Nucleus accumbens (tissue), 56 donors: Measurements from ENCODE around the gene TMPRSS7.

Experiments used
- DNase-seq, 56 donors: peaks; one replicate each; lab custom pipeline; 2025; lab: John Stamatoyannopoulos, UW

TMPRSS7 gene, protein sequence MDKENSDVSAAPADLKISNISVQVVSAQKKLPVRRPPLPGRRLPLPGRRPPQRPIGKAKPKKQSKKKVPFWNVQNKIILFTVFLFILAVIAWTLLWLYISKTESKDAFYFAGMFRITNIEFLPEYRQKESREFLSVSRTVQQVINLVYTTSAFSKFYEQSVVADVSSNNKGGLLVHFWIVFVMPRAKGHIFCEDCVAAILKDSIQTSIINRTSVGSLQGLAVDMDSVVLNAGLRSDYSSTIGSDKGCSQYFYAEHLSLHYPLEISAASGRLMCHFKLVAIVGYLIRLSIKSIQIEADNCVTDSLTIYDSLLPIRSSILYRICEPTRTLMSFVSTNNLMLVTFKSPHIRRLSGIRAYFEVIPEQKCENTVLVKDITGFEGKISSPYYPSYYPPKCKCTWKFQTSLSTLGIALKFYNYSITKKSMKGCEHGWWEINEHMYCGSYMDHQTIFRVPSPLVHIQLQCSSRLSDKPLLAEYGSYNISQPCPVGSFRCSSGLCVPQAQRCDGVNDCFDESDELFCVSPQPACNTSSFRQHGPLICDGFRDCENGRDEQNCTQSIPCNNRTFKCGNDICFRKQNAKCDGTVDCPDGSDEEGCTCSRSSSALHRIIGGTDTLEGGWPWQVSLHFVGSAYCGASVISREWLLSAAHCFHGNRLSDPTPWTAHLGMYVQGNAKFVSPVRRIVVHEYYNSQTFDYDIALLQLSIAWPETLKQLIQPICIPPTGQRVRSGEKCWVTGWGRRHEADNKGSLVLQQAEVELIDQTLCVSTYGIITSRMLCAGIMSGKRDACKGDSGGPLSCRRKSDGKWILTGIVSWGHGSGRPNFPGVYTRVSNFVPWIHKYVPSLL

DNA sequence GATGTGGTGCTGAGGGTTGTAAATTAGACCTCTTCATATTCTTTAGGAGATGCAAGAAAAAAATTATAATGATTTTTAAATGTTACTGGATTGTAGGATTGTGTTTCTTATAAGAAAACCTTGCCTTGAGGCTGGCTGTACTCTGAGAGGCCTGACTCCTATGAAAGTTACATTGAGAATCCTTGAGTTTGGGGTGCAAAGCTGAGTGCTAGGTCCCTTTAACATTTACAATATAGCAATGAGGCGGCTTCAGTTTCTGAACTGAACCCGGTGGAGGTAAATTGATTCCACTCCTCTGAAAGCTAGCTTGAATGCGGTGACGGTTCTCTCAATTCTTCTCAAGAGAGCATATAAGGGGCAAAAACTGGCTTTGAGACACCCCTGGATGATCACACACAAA is at the start of gene TMPRSS7:
TMPRSS7 (plus strand) TSS at position 301 of the 400 bp plus-strand sequence. CDS start 110 bp downstream, outside the sequence.
- no peak for DNase-seq

DNA sequence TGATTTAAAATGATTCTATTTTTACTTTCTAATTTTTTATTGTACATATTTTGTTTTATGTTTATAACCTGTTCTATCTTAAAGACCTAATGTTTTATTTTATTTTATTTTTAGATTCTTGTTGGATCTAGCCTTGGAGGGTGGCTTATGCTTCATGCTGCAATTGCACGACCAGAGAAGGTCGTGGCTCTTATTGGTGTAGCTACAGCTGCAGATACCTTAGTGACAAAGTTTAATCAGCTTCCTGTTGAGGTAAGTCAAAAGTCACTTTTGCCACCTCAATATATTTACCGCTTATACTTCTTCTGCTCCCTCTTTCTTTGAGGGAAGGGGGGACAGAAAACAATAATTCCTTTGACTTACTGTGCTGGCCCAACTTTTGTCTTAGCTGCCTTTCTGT is 47.7 kb upstream of the TMPRSS7 start:
- no peak for DNase-seq

DNA sequence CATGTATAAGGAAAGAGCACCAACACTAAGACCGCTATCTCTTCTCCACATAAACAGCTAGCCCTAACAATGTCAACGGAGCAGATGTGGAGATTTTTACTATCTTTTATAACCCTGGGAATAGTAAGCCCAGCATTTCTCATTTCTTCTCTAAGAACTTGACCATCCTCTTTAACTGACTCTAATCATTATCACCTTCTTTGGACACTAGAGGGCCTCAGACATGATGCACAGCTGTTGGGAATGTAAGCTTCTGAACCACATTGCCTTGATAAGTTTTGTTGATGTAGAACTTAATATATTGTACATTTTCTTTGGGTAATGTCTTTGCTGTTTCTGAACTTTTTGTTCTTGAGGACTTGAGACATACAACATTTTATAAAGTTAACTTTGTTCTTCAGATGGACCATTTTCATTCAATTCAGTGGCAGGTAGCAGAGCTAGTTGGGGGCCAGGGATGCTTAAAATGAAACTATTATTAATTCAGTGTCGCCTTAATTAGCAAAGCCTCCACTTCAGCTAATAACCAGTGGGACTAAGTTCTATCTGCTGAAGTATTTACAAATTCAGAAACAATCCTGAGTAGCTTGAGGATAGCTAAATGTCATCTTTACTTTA is 45.4 kb upstream of the TMPRSS7 start:
- DNase-seq = no peak

DNA sequence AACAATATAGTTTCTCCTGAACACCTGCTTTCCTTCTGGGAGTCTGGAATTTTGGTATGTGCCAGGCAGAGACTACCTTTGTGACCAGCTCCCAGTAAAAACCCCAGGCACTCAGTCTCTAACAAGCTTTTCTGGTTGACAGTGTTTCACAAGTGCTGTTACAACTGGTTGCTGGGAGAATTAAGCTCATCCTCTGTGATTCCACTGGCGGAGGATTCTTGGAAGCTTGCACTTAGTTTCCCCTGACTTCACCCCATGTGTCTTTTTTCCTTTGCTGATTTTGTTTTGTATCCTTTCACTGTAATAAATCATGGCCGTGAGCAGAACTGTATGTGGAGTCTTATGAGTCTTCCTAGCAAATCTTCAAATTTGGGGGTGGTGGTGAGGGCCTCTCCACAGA is 41.5 kb upstream of the TMPRSS7 start:
- DNase-seq = no peak

DNA sequence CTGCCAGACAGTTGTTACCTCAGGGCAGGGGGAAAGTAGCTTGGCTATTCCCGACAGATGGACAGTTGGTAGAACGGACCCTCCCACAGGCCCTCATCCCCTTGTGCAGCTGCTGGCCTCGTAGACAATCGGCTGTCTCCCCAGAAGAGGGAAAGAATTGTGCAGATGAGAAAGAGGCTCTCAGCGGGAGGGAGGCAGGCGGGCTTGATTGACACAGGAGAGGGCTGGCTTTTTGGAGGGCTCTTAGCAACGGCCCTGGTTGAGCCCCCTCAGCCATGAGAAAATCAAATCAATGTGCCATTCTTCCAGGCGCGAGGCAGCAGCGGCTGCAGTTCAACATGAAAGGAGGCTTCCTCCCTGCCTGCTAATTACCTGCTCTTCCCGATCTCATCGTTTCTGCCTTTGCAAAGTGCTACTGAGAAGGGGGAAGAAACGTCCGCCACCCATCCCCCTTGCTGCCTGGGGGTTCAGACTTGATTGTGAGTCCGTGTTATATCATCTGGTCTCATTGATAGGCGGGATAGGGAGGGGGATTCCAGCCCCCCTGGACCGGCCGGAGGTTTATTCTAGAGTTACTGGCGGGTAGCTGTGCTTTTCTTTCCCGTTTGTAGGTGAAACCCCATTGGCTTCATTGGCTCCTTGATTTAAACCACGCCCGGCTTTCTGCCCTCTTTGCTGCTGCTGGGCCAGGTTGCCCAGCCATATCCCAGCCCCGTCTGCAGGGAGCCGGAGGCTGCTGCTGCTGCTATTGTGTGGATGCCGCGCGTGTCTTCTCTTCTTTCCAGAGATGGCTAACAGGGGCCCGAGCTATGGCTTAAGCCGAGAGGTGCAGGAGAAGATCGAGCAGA is 35.7 kb upstream of the TMPRSS7 start, which contains the start of gene TAGLN3:
TAGLN3 (plus strand) TSS at position 287 of the 848 bp plus-strand sequence; CDS start at position 788, 501 bp downstream.
- peak in 48 of 56 donors; percentile 6 to 81 (median 52) for DNase-seq

DNA sequence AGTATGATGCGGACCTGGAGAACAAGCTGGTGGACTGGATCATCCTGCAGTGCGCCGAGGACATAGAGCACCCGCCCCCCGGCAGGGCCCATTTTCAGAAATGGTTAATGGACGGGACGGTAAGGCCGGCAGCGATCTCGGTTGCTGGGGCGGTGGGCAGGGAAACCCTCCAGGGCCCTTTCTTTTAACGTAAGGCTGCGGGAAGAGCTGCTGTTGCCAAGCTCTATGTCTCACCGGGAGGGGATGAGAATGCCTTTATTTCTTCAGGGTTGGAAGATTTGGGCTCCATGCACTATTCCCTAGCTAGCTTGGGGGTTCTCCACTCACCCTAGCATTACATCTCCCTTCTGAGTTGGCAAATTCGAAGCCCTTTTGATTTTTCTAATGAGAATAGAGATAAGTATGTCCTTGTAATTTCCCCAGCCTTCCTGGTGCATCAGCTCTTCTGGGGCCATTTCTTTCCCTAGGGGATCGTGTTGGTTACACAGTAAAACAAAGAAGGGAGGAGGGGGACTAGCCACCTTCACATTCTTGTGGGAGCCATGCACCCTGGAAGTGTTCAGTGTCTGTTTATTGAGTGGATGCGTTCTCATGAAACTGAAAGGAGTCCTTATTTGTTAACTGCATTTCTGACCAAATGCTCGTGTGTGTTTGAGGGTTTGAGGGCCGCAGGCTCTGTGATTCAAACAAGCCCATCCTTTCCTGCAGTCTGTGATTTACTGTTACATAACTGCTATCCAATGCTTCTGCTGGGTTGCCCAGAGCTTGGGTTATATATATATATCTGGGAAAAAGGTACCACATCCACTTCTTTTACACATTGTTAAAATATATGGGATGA is 34.8 kb upstream of the TMPRSS7 start:
- DNase-seq = peak in 8 of 56 donors; percentile 15 to 63 (median 45)

DNA sequence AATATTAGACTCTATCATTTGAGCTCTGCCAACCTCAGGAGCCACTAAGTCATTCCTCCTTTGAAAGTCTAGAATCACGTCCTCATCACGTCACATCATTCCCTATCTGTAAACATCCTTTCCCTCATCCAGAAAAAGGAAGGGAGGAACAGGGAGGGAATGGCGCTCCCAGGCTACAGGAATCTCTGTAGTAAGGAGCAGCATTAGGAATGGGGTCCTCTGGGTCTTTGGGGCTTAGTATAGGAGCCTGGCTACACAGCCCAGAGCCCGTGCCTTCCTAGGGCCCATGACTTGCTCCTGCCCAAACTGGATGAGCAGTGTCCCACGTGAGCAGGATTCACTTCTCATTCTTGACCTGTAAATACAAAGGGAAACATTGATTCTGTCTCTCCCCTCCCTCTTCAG is 34.2 kb upstream of the TMPRSS7 start:
- DNase-seq = peak in 3 of 56 donors; percentile 9 to 36 (median 35)

DNA sequence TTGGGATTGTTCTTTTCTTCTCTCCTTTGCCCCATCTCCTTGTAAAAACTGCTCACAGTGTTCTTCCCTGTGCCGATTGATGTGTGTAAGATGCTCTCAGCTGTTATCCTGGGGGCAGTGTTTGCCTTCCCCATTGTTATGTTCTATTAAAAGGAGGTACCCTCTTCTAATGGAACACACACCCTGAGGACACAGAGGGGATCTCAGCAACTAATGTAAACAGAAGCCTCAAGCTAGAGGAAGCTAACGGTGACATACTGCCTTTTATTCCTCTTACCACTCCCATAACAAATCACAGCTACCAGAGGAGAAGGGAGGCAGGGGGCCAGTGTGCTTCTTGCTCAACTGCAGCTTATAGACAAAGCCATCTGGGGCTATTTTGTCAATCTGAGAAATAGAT is 33.6 kb upstream of the TMPRSS7 start:
- DNase-seq = no peak

DNA sequence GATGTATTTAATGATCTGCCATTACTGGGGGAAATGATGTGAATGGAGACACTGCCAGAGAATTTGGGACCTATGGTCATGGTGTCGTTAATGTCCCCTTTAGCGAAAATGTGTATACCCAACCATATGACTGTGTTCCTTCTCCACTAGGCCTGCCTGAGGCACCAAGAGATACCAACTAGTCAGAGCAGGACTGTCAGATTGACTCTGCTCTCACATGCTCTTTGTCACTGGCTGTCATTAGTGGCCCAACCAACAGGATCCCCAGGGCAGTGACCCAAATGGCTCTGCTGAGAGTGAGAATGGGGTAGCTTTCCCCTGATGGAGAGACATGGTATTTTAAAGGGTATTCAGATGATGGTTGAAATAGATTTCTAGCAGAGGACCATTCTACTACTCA is 33.0 kb upstream of the TMPRSS7 start:
- no peak for DNase-seq

DNA sequence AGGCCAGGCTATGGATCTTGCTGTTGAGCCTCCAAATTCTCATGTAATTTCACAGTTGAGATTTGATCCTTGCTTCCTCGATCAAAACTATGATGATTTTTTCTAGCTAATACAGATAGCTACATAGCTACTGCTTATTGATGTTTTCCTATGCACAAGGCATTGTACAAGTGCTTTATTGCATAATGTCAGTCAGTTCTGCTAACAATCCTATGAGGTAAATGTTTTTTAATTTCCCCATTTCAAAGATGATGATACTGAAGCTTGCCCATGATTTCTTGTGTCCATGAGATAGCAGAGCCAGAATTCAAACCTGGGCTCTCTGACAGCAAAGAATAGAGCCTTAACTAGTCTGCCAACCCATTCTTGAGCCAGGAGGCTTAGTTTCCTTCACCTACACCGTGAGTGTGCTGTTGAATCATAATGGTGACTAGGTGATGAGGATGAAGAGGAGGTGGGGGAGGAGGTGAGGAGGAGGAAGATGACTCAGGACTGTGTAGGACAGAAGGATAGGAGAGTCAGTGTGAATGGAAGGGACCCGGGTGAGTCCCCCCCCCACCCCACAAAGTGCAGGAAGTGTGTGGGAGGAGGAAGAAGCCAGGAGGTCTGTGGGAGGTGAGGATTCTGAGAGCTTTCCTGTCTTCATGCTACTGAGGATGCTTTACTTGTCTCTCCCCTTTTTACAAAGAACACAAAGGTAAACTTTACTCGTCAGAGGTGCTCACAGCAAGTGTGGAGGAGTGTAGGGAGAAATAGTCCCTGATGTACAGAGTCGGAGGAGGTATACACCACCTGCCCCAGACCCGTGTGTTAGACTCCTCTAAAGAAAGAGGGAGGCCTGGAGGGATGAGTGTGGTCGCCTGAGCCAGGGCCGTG is 32.2 kb upstream of the TMPRSS7 start:
- peak in 26 of 56 donors; percentile 12 to 68 (median 33) for DNase-seq

DNA sequence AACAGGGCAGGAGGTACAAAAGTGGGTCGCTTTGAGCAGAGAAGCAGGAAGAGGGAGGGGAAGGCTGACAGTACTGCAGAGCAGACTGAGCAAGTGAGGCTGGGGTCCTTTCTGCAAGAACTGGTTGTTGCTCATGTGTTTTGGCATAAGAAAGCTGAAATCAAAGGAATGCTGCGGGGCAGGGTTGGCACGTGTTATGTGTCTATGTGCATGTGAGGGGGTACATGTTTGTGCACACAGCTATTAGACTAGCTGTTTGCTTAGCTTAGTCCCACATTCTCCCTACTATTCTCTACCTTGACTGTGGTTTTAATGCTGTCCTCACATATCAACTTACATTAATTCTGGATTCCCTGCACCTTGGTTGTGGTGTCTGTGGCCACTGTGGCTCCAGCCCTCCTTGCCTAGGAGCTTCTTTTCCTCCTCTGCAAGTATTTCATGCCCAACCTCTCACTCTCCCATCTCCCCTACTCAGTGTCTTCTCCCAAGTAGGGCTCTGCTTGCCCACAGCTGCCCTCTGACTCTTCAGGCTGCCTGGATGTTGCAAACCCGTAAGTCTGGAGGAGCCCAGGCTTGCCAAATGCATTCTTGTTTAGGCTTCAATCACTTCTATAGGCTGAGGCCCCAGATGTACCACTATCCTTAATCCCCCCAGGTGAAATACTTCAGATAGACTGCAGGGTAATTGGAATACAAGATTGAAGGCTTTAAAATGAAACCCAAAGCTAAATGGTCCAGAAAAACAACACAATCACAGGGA is 31.0 kb upstream of the TMPRSS7 start:
- no peak for DNase-seq

DNA sequence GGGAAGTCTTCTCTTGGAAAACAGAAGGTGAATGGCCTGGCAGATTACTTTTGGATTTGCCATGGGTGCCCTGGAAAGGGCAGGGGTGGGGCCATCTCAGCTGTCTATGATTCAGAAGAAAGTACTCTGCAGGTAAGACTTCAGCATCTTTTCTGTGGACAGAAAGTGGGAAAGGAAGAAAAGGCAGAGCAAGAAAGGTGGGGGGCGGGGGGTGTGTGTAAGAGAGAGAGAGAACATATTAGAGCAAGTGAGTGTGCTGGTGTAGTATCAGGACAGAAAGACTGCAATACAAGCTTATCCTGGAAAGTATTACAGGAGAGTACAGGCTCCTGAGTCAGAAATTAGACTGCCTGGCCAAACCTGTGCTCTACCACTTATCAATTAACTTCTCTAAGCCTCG is 30.3 kb upstream of the TMPRSS7 start:
- DNase-seq = no peak

DNA sequence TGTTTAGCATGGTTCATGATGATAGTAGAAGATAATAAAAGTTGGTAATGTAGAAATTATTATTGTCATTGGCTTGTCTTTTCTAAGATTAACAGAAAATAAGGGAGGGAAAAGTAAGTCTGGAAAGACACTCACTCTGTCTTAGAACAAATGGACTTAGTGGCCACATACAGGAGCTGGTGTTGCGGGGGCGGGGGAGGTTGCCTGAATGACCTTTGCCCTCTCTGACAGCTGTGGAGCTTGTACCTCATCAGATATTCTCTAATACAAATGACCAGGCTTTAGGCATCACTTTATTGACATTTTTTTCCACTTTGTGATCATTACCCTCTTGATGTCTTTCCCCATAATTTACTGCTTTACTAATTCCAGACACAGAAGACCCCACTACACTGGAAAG is 29.9 kb upstream of the TMPRSS7 start:
- DNase-seq = no peak

DNA sequence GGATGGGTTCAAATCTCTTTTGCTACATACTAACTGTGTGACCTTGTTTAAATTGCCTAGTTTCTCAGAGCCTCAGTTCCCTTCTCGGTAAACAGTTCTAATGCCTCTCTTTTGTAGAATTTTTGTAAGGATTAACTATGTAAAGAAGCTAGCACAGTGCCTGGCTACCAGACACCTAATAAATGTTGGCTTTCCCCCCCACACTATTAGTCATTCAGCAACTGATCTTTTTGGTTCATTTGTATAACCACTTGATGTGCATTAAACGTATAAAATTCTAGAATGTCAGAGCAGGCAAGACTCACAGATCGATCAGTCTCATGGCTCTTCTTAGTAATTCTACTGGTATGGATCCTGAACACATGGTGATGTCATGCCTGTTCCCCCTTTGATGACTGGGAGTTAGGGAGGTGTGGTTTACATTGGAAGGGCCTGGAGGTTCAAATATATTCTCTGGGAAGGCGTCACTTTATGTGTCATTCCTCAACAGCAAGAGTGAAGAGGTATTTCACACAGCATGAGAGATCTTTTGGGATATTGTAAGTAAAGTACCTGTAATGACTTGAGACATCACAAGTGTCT is 29.4 kb upstream of the TMPRSS7 start:
- no peak for DNase-seq

DNA sequence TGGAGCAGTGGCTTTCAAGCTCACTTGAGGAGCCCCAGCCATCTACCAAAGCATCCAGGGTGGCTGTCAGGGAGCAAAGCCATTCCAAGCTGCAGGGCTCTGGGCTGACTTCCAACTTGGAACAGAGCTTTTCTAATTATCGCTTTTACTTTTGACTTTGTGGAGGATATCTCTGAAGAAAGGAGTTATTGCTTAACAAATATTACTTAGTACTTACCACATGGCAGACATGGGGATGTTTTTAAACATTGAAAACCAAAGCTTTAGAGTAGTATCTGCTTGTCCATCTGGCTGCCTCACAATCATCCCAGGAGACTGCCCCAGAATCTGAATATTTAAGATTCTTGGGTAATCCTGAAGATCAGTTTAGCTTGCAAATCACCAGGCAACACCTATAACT is 26.9 kb upstream of the TMPRSS7 start:
- DNase-seq = no peak

DNA sequence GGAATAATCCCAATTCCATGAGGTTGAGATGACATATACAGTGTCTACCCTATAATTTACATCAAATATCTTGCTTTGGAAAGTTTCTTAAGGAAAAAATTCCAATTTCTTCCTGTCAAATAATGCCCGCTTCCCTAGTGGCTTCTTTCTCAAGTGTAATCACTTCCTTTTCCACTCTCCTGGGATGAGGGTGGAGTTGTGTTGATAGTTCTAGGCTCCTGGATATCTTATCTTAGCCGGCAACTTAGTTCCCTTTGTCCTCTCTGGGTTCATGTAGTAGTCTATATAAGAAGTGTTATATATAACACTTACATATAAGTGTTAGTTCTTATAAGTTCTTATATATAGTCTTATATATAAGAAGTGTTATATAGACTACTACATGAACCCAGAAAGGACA is 24.9 kb upstream of the TMPRSS7 start:
- no peak for DNase-seq

DNA sequence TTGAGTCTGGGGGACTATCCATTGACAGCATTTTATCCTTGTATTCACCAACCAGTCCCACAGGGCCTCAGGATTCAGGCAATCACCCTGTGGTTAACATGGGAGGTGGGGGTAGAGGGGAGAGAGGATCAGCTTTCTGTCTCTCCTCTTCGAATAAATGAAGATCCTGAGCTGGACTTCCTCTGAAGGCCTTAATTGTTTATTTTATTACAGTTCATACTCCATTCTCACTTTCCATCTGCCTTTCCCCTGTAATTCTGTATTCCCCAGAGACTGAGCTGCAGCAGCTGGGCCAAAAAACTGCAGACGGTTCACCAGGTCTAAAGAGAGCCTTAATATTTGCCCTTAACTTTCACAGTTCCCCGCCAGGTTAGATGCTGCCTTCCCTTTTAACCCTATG is 23.9 kb upstream of the TMPRSS7 start:
- no peak for DNase-seq
